ENCODE measurements around the gene ARMC5.

Gene ARMC5

GRCh38 chr16:31423241-31423640, 36.1 kb upstream of the ARMC5 start:
- H3K4me1 ChIP-seq (ENCODE audit: control insufficient read depth, insufficient read depth, low read length) = peaks cover 2% of the 10 kb centered on the region
- no peaks in the 10 kb centered on the region for H3K36me3 ChIP-seq (ENCODE audit: control insufficient read depth, insufficient read depth, low read length)
- no peak overlapping the region for H3K9ac ChIP-seq (ENCODE audit: low read length)
- no peaks in the 10 kb centered on the region for H3K27me3 ChIP-seq (ENCODE audit: control insufficient read depth, insufficient read depth, low read length)
- no peak overlapping the region for H3K27ac ChIP-seq (ENCODE audit: low read depth, low read length)
- H3K4me3 ChIP-seq (ENCODE audit: low read length) = no peak overlapping the region

DNA sequence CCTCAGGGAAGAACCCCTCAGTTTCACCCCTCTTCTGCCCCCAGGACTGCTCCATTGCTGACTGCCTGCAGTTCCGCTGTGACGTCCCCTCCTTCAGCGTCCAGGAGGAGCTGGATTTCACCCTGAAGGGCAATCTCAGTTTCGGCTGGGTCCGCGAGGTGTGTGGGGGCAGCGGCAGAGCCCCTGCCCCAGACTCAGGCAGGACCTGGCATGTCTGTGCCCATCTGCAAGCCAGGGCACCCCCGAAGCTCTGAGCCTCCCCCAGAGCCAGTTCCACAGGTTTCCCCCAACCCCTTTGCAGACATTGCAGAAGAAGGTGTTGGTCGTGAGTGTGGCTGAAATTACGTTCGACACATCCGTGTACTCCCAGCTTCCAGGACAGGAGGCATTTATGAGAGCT, 35.5 kb upstream of the ARMC5 start:
- Histone ChIP-seq H3K36me3 (ENCODE audit: control insufficient read depth, insufficient read depth, low read length) (no peaks in the 10 kb centered on the region), H3K4me3 (ENCODE audit: low read length) (no peak overlapping the region), H3K9ac (ENCODE audit: low read length) (no peak overlapping the region), H3K4me1 (ENCODE audit: control insufficient read depth, insufficient read depth, low read length) (peaks cover 2% of the 10 kb centered on the region), H3K27ac (ENCODE audit: low read depth, low read length) (no peak overlapping the region), H3K27me3 (ENCODE audit: control insufficient read depth, insufficient read depth, low read length) (no peaks in the 10 kb centered on the region)

- Histone ChIP-seq H3K4me1 (ENCODE audit: control insufficient read depth, insufficient read depth, low read length) (peaks cover 2% of the 10 kb centered on the region), H3K27ac (ENCODE audit: low read depth, low read length) (no peak overlapping the region), H3K9ac (ENCODE audit: low read length) (no peak overlapping the region), H3K4me3 (ENCODE audit: low read length) (peak overlapping the region; percentile 43), H3K27me3 (ENCODE audit: control insufficient read depth, insufficient read depth, low read length) (no peaks in the 10 kb centered on the region), H3K36me3 (ENCODE audit: control insufficient read depth, insufficient read depth, low read length) (no peaks in the 10 kb centered on the region)
These were observed 31.6 kb upstream of the ARMC5 start for GRCh38 chr16:31427441-31428278.

GRCh38 chr16:31428279-31428597, 31.1 kb upstream of the ARMC5 start, which contains the start of gene COX6A2:
Gene COX6A2 (minus strand): TSS chr16:31428360. CDS start chr16:31428325, 35 bp downstream.
- Histone ChIP-seq H3K4me1 (ENCODE audit: control insufficient read depth, insufficient read depth, low read length) (peaks cover 2% of the 10 kb centered on the region), H3K27me3 (ENCODE audit: control insufficient read depth, insufficient read depth, low read length) (no peaks in the 10 kb centered on the region), H3K4me3 (ENCODE audit: low read length) (peak within 1 kb of the TSS; percentile 43), H3K27ac (ENCODE audit: low read depth, low read length) (no peak within 1 kb of the TSS), H3K36me3 (ENCODE audit: control insufficient read depth, insufficient read depth, low read length) (no peaks in the 10 kb centered on the region), H3K9ac (ENCODE audit: low read length) (no peak within 1 kb of the TSS)

GRCh38 chr16:31428638-31429247, 30.6 kb upstream of the ARMC5 start:
- Histone ChIP-seq H3K9ac (ENCODE audit: low read length) (no peak overlapping the region), H3K27ac (ENCODE audit: low read depth, low read length) (no peak overlapping the region), H3K4me3 (ENCODE audit: low read length) (no peak overlapping the region), H3K4me1 (ENCODE audit: control insufficient read depth, insufficient read depth, low read length) (peaks cover 2% of the 10 kb centered on the region), H3K27me3 (ENCODE audit: control insufficient read depth, insufficient read depth, low read length) (no peaks in the 10 kb centered on the region), H3K36me3 (ENCODE audit: control insufficient read depth, insufficient read depth, low read length) (no peaks in the 10 kb centered on the region)

DNA sequence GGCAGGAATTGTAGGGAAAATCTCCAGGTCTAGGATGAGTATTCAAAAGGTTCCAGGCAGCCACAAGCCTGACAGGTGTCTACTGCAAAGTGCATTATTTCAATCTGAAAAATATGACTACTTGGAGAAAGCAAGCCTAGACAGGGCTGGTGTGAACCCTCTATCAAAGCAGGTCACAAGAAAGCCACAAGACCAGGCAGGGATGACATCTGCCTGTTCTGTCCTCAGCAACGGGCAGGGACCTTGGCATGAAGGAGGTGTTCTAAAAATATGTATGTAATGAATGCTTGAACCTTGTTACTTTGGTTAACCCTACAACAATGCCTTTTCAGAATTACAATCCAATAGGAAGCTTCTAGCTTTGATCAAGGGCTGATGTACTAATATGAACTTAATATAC, 30.0 kb upstream of the ARMC5 start:
- Histone ChIP-seq H3K27me3 (ENCODE audit: control insufficient read depth, insufficient read depth, low read length) (no peaks in the 10 kb centered on the region), H3K4me1 (ENCODE audit: control insufficient read depth, insufficient read depth, low read length) (peaks cover 2% of the 10 kb centered on the region), H3K9ac (ENCODE audit: low read length) (no peak overlapping the region), H3K27ac (ENCODE audit: low read depth, low read length) (no peak overlapping the region), H3K36me3 (ENCODE audit: control insufficient read depth, insufficient read depth, low read length) (no peaks in the 10 kb centered on the region), H3K4me3 (ENCODE audit: low read length) (no peak overlapping the region)

- H3K9ac ChIP-seq (ENCODE audit: low read length) = no peak overlapping the region
- H3K4me1 ChIP-seq (ENCODE audit: control insufficient read depth, insufficient read depth, low read length) = peaks cover 2% of the 10 kb centered on the region
- H3K36me3 ChIP-seq (ENCODE audit: control insufficient read depth, insufficient read depth, low read length) = no peaks in the 10 kb centered on the region
- H3K4me3 ChIP-seq (ENCODE audit: low read length) = no peak overlapping the region
- H3K27ac ChIP-seq (ENCODE audit: low read depth, low read length) = no peak overlapping the region
- H3K27me3 ChIP-seq (ENCODE audit: control insufficient read depth, insufficient read depth, low read length) = no peaks in the 10 kb centered on the region
These were observed 29.5 kb upstream of the ARMC5 start for GRCh38 chr16:31429796-31430195.

GRCh38 chr16:31430380-31431052, 28.8 kb upstream of the ARMC5 start:
- H3K9ac ChIP-seq (ENCODE audit: low read length) = no peak overlapping the region

GRCh38 chr16:31435341-31436220, 23.7 kb upstream of the ARMC5 start:
- Histone ChIP-seq H3K27ac (ENCODE audit: low read depth, low read length) (no peak overlapping the region), H3K9ac (ENCODE audit: low read length) (no peak overlapping the region), H3K36me3 (ENCODE audit: control insufficient read depth, insufficient read depth, low read length) (no peaks in the 10 kb centered on the region), H3K4me3 (ENCODE audit: low read length) (no peak overlapping the region), H3K27me3 (ENCODE audit: control insufficient read depth, insufficient read depth, low read length) (no peaks in the 10 kb centered on the region), H3K4me1 (ENCODE audit: control insufficient read depth, insufficient read depth, low read length) (no peaks in the 10 kb centered on the region)

More at GRCh38 chr16:31430380-31431052, 28.8 kb upstream of the ARMC5 start:
- Histone ChIP-seq H3K36me3 (ENCODE audit: control insufficient read depth, insufficient read depth, low read length) (no peaks in the 10 kb centered on the region), H3K27me3 (ENCODE audit: control insufficient read depth, insufficient read depth, low read length) (no peaks in the 10 kb centered on the region), H3K4me3 (ENCODE audit: low read length) (no peak overlapping the region), H3K4me1 (ENCODE audit: control insufficient read depth, insufficient read depth, low read length) (peaks cover 2% of the 10 kb centered on the region), H3K27ac (ENCODE audit: low read depth, low read length) (no peak overlapping the region)

GRCh38 chr16:31436221-31437045, 22.9 kb upstream of the ARMC5 start:
- Histone ChIP-seq H3K4me1 (ENCODE audit: control insufficient read depth, insufficient read depth, low read length) (no peaks in the 10 kb centered on the region), H3K9ac (ENCODE audit: low read length) (no peak overlapping the region), H3K27ac (ENCODE audit: low read depth, low read length) (no peak overlapping the region), H3K27me3 (ENCODE audit: control insufficient read depth, insufficient read depth, low read length) (no peaks in the 10 kb centered on the region), H3K4me3 (ENCODE audit: low read length) (no peak overlapping the region), H3K36me3 (ENCODE audit: control insufficient read depth, insufficient read depth, low read length) (no peaks in the 10 kb centered on the region)

- Histone ChIP-seq H3K36me3 (ENCODE audit: control insufficient read depth, insufficient read depth, low read length) (no peaks in the 10 kb centered on the region), H3K27ac (ENCODE audit: low read depth, low read length) (no peak overlapping the region), H3K9ac (ENCODE audit: low read length) (no peak overlapping the region), H3K4me1 (ENCODE audit: control insufficient read depth, insufficient read depth, low read length) (no peaks in the 10 kb centered on the region), H3K27me3 (ENCODE audit: control insufficient read depth, insufficient read depth, low read length) (no peaks in the 10 kb centered on the region), H3K4me3 (ENCODE audit: low read length) (no peak overlapping the region)
These were observed 20.9 kb upstream of the ARMC5 start for GRCh38 chr16:31438414-31438813.
